Keratinocyte (primary cell): ENCODE measurements around the gene SLC1A2. TPM values are rescaled to one million over a fixed set of nuclear protein-coding genes. Genes with fewer than 3 reads are reported as not detected.

ENCODE experiments used
- DNase-seq: peaks from one replicate; pipeline ENCODE4 v3.0.0-alpha.2; 2011; ENCODE audit warnings: low read depth, missing footprints, low spot score
- FAIRE-seq: peaks from 2 replicates; lab custom pipeline; 2011; peaks lifted over from hg19 to GRCh38; lab: Jason Lieb, UNC
- H2AFZ ChIP-seq: 2 replicates; pipeline ENCODE4 v1.6.0; 2012; ENCODE audit warnings: low read length, control low read depth, inconsistent platforms; ENCODE audit not compliant: control insufficient read depth
- H3K27ac ChIP-seq: 2 replicates; pipeline ENCODE4 v1.5.1; 2011; ENCODE audit warnings: low read length; ENCODE audit not compliant: control insufficient read depth, insufficient read depth
- H3K27me3 ChIP-seq: 3 replicates; pipeline ENCODE4 v1.6.0; 2011; ENCODE audit warnings: low read length; ENCODE audit not compliant: control insufficient read depth, insufficient read depth; ENCODE audit errors: extremely low read depth
- H3K36me3 ChIP-seq, 2 experiments: 2 replicates in 1 of 2; 3 replicates in 1 of 2; pipeline ENCODE4 v1.5.1; 2011; ENCODE audit warnings: low read length in 2 of 2, mild to moderate bottlenecking in 1 of 2; ENCODE audit not compliant: control insufficient read depth in 2 of 2, insufficient read depth in 2 of 2; ENCODE audit errors: extremely low read depth in 1 of 2
- H3K4me1 ChIP-seq: 3 replicates; pipeline ENCODE4 v1.5.1; 2011; ENCODE audit warnings: low read length; ENCODE audit not compliant: control insufficient read depth, insufficient read depth; ENCODE audit errors: extremely low read depth
- H3K4me2 ChIP-seq: 3 replicates; pipeline ENCODE4 v1.6.0; 2011; ENCODE audit warnings: low read depth, low read length; ENCODE audit not compliant: control insufficient read depth, insufficient read depth; ENCODE audit errors: extremely low read depth
- H3K4me3 ChIP-seq, 3 experiments: fragments of 200-600 bp in 1 of 3; sonication (generic) in 1 of 3; 2 replicates in 2 of 3; 3 replicates in 1 of 3; pipeline ENCODE4 v1.5.1; 2011 to 2016; ENCODE audit warnings: low read length in 3 of 3, mild to moderate bottlenecking in 3 of 3, control low read depth in 2 of 3, inconsistent platforms in 1 of 3, low read depth in 1 of 3, mixed read lengths in 1 of 3, mixed run types in 1 of 3, moderate library complexity in 1 of 3; ENCODE audit not compliant: control insufficient read depth in 2 of 3, insufficient read depth in 2 of 3; ENCODE audit errors: extremely low read depth in 1 of 3
- H3K79me2 ChIP-seq: 2 replicates; pipeline ENCODE4 v1.6.0; 2012; ENCODE audit warnings: low read length; ENCODE audit not compliant: control insufficient read depth, insufficient read depth
- H3K9ac ChIP-seq: 3 replicates; pipeline ENCODE4 v1.6.0; 2011; ENCODE audit warnings: low read length; ENCODE audit not compliant: control insufficient read depth, insufficient read depth; ENCODE audit errors: extremely low read depth
- H3K9me1 ChIP-seq: 3 replicates; pipeline ENCODE4 v1.6.0; 2011; ENCODE audit warnings: low read length; ENCODE audit not compliant: control insufficient read depth, insufficient read depth; ENCODE audit errors: extremely low read depth
- H3K9me3 ChIP-seq: 2 replicates; pipeline ENCODE4 v1.5.1; 2012; ENCODE audit warnings: low read depth, low read length; ENCODE audit not compliant: control insufficient read depth
- H4K20me1 ChIP-seq: 3 replicates; pipeline ENCODE4 v1.6.0; 2011; ENCODE audit warnings: low read length; ENCODE audit not compliant: control insufficient read depth, insufficient read depth; ENCODE audit errors: extremely low read depth
- CTCF ChIP-seq, 3 experiments: IDR thresholded peaks in 1 of 3; conservative IDR thresholded peaks in 1 of 3; optimal IDR thresholded peaks in 1 of 3; 2 replicates in 2 of 3; 3 replicates in 1 of 3; pipeline versions ENCODE3 to v1.5.1; 2011; ENCODE audit warnings: low read length in 3 of 3, mild to moderate bottlenecking in 3 of 3, moderate library complexity in 2 of 3, control low read depth in 1 of 3, inconsistent platforms in 1 of 3; ENCODE audit not compliant: insufficient read depth in 2 of 3; ENCODE audit errors: extremely low read depth in 1 of 3
- EZH2 ChIP-seq: IDR thresholded peaks from one replicate; pipeline ENCODE4 v1.6.1; 2012; ENCODE audit warnings: inconsistent platforms, mild to moderate bottlenecking, low read length, moderate library complexity
- dilution Hi-C: fragments of 300-500 bp; cut with MboI; formaldehyde crosslinking; loops from one replicate; pipeline ENCODE4 v1.7.0; 2020; ENCODE audit warnings: low sequenced_read_pairs; ENCODE audit not compliant: extremely low pct_ligation_motif_present
- polyA plus RNA-seq, 5 experiments: library from polyadenylated mRNA; depleted of rRNA in 3 of 5; stranded (reverse) in 3 of 5; stranded (forward) in 1 of 5; unstranded in 1 of 5; fragments of >200 nt; gene quantifications; 1 replicate in 1 of 5; 2 replicates in 3 of 5; 3 replicates in 1 of 5; pipeline versions ENCODE4 v1.2.1 to v1.2.3, GENCODE V29; 2011 to 2012; ENCODE audit warnings: missing spikeins in 2 of 5, low read depth in 1 of 5, low replicate concordance in 1 of 5

The SLC1A2 gene
- polyA plus RNA-seq, 1 donor (not counting 4 experiments of a cell fraction or from before 2014, with no cell fraction given): under 0.01 TPM

- no peak overlapping the region for H3K27ac ChIP-seq
- no peaks in the 10 kb centered on the region for H3K9me3 ChIP-seq
- no peak overlapping the region for H3K9ac ChIP-seq
- H2AFZ ChIP-seq: no peak overlapping the region
- no peaks in the 10 kb centered on the region for H4K20me1 ChIP-seq
- H3K79me2 ChIP-seq: no peaks in the 10 kb centered on the region
- H3K4me2 ChIP-seq: no peak overlapping the region
- H3K4me3 ChIP-seq: no peak overlapping the region
- no peak for FAIRE-seq
- dilution Hi-C loops: no loop called here
- H3K4me1 ChIP-seq: peaks cover 4% of the 10 kb centered on the region
- no peak for TF ChIP-seq EZH2
- TF ChIP-seq CTCF (optimal IDR thresholded peaks at IDR 0.05 in 1 of 3, IDR thresholded peaks at IDR 0.05 in 1 of 3, conservative IDR thresholded peaks at IDR 0.05 in 1 of 3; ENCODE audit: extremely low read depth in 1 of 3, insufficient read depth in 2 of 3, low read length in 3 of 3): no peak
- H3K9me1 ChIP-seq: no peaks in the 10 kb centered on the region
- no peak for DNase-seq
- no peaks in the 10 kb centered on the region for H3K27me3 ChIP-seq
- H3K36me3 ChIP-seq: no peaks in the 10 kb centered on the region
Observed at GRCh38 chr11:35330156-35330889, 89.0 kb downstream of the SLC1A2 start.

- FAIRE-seq: no peak
Observed at GRCh38 chr11:35327829-35328228, 91.5 kb downstream of the SLC1A2 start.

More at GRCh38 chr11:35327829-35328228, 91.5 kb downstream of the SLC1A2 start:
- H3K4me3 ChIP-seq: no peak overlapping the region
- peaks cover 18% of the 10 kb centered on the region for H3K4me1 ChIP-seq
- DNase-seq: no peak
- H3K36me3 ChIP-seq: no peaks in the 10 kb centered on the region
- H3K27me3 ChIP-seq: no peaks in the 10 kb centered on the region
- no peaks in the 10 kb centered on the region for H3K79me2 ChIP-seq
- H3K9ac ChIP-seq: no peak overlapping the region
- no peaks in the 10 kb centered on the region for H3K9me3 ChIP-seq
- H3K4me2 ChIP-seq: no peak overlapping the region
- H3K9me1 ChIP-seq: no peaks in the 10 kb centered on the region
- dilution Hi-C loops: no loop called here
- H3K27ac ChIP-seq: no peak overlapping the region
- TF ChIP-seq EZH2 (no peak), CTCF (optimal IDR thresholded peaks at IDR 0.05 in 1 of 3, IDR thresholded peaks at IDR 0.05 in 1 of 3, conservative IDR thresholded peaks at IDR 0.05 in 1 of 3; ENCODE audit: extremely low read depth in 1 of 3, insufficient read depth in 2 of 3, low read length in 3 of 3) (no peak)
- H4K20me1 ChIP-seq: no peaks in the 10 kb centered on the region
- no peak overlapping the region for H2AFZ ChIP-seq
